Keratinocyte (primary cell): ENCODE data around the gene TMC8.

Source experiments
- CTCF ChIP-seq, 3 experiments: IDR thresholded peaks in 1 of 3; conservative IDR thresholded peaks in 1 of 3; optimal IDR thresholded peaks in 1 of 3; 2 replicates in 2 of 3; 3 replicates in 1 of 3; pipeline versions ENCODE3 to v1.5.1; 2011; ENCODE audit warnings: low read length in 3 of 3, mild to moderate bottlenecking in 3 of 3, moderate library complexity in 2 of 3, control low read depth in 1 of 3, inconsistent platforms in 1 of 3; ENCODE audit not compliant: insufficient read depth in 2 of 3; ENCODE audit errors: extremely low read depth in 1 of 3
- EZH2 ChIP-seq: IDR thresholded peaks from one replicate; pipeline ENCODE4 v1.6.1; 2012; ENCODE audit warnings: inconsistent platforms, mild to moderate bottlenecking, low read length, moderate library complexity

- TF ChIP-seq CTCF (optimal IDR thresholded peaks at IDR 0.05 in 1 of 3, IDR thresholded peaks at IDR 0.05 in 1 of 3, conservative IDR thresholded peaks at IDR 0.05 in 1 of 3; ENCODE audit: extremely low read depth in 1 of 3, insufficient read depth in 2 of 3, low read length in 3 of 3) (no peak), EZH2 (no peak)
Observed at GRCh38 chr17:78175643-78175981, 45.0 kb downstream of the TMC8 start.
